ENCODE measurements around the gene CEP192. TPM values are rescaled to one million over a fixed set of nuclear protein-coding genes. Genes with fewer than 3 reads are reported as not detected.

The CEP192 gene
- total RNA-seq, 1 experiment from 2014 or later = 24.3 TPM

DNA sequence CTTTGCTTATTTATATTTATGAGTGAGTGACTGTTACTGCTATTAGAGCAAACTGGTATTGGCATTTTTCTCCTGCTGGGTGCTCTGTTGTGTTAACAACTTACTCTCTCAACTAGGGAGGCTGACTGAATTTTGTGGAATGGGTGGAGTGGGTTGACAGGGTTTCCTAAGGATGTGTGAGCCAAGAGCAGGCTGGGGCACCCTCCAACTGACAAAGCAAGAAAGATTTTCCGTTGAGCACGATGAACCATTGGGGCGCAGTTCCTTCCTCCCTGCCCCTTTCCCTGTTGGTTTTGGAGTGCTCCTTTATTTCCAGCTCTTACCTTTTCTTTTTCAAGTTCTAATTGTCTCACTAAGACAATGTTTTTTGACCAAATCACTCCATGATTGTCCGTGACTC is 23.0 kb upstream of the CEP192 start:
- no peaks in the 10 kb centered on the region for H3K27me3 ChIP-seq (ENCODE audit: insufficient read depth, low read length)
- RAD21 ChIA-PET (ENCODE audit: low non-redundant PET in 1 of 2, low total read pairs in 2 of 2, uncharacterized antibody in 2 of 2, unreplicated experiment in 2 of 2) = no interaction called here
- H3K4me1 ChIP-seq (ENCODE audit: control insufficient read depth in 1 of 2, insufficient read depth in 2 of 2, low read length in 2 of 2) = no peaks in the 10 kb centered on the region
- POLR2A ChIA-PET = no interaction called here
- no peak overlapping the region for H3K4me3 ChIP-seq (replicated peaks in 1 of 2; ENCODE audit: low read depth in 1 of 2, low read length in 2 of 2)
- peaks cover 44% of the 10 kb centered on the region for H3K79me2 ChIP-seq (ENCODE audit: insufficient read depth, low read length)
- BruUV-seq (replicated peaks) = no TSS peak
- no peak for ATAC-seq
- H2AFZ ChIP-seq (ENCODE audit: low read depth, low read length, poor library complexity, severe bottlenecking) = no peak overlapping the region
- no peak overlapping the region for H3K4me2 ChIP-seq (ENCODE audit: low read length)
- H3K9ac ChIP-seq (ENCODE audit: low read length) = no peak overlapping the region
- H4K20me1 ChIP-seq (ENCODE audit: insufficient read depth) = 0 out of 2 replicates have a peak, but pooled peaks cover 3% of the 10 kb centered on the region
- peaks cover 19 to 48% of the 10 kb centered on the region in 2 experiments for H3K36me3 ChIP-seq (ENCODE audit: control insufficient read depth in 1 of 2, insufficient read depth in 2 of 2, low read length in 2 of 2)
- intact Hi-C loops (cut with micrococcal nuclease) = no loop called here
- CTCF ChIA-PET = no interaction called here
- no peak overlapping the region for H3K27ac ChIP-seq (ENCODE audit: low read depth, low read length)
- H3K9me3 ChIP-seq (ENCODE audit: control insufficient read depth in 1 of 2, insufficient read depth in 1 of 2, low read depth in 1 of 2, low read length in 2 of 2) = no peaks in the 10 kb centered on the region
- TF ChIP-seq FOSL1 (IDR thresholded peaks at IDR 0.05; ENCODE audit: low read depth) = no peak
- TF ChIP-seq EZH2 (IDR thresholded peaks at IDR 0.05) = no peak
- no peak for TF ChIP-seq ZNF274 (IDR thresholded peaks at IDR 0.05; ENCODE audit: low read depth, low read length)
- no peak for TF ChIP-seq JUND (IDR thresholded peaks at IDR 0.05)
- no peak for DNase-seq (ENCODE audit: low read depth, low spot score)
- no peaks in the 10 kb centered on the region for H3K9me2 ChIP-seq (ENCODE audit: insufficient read depth)

DNA sequence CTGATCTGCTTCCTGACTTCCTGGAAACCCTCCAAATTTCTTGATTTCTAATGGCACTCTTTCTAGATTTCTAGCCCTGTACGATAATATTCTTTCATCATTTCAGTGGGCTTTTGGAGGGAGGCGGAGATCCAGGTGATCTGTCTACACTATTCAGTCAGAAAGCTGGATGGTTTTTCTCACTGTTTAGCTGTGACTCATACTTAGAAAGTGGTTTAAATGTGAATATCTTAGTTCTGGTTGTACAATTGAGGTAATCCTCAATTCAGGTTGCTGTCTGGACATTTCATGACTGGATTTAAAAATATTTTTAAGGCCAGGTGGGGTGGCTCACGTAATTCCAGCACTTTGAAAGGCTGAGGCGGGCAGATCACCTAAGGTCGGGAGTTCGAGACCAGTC is 22.5 kb upstream of the CEP192 start:
- intact Hi-C loops (cut with micrococcal nuclease) = no loop called here
- H3K27me3 ChIP-seq (ENCODE audit: insufficient read depth, low read length) = no peaks in the 10 kb centered on the region
- H3K27ac ChIP-seq (ENCODE audit: low read depth, low read length) = no peak overlapping the region
- H4K20me1 ChIP-seq (ENCODE audit: insufficient read depth) = 0 out of 2 replicates have a peak, but pooled peaks cover 3% of the 10 kb centered on the region
- H3K9me2 ChIP-seq (ENCODE audit: insufficient read depth) = no peaks in the 10 kb centered on the region
- H3K9me3 ChIP-seq (ENCODE audit: control insufficient read depth in 1 of 2, insufficient read depth in 1 of 2, low read depth in 1 of 2, low read length in 2 of 2) = no peaks in the 10 kb centered on the region
- ChIA-PET CTCF (no interaction called here), RAD21 (ENCODE audit: low non-redundant PET in 1 of 2, low total read pairs in 2 of 2, uncharacterized antibody in 2 of 2, unreplicated experiment in 2 of 2) (no interaction called here), POLR2A (no interaction called here)
- no TSS peak for BruUV-seq (replicated peaks)
- ATAC-seq (no peak), DNase-seq (ENCODE audit: low read depth, low spot score) (no peak)
- H3K36me3 ChIP-seq (ENCODE audit: control insufficient read depth in 1 of 2, insufficient read depth in 2 of 2, low read length in 2 of 2) = peaks cover 15 to 43% of the 10 kb centered on the region in 2 experiments
- H3K9ac ChIP-seq (ENCODE audit: low read length) = no peak overlapping the region
- H3K4me2 ChIP-seq (ENCODE audit: low read length) = no peak overlapping the region
- H3K4me1 ChIP-seq (ENCODE audit: control insufficient read depth in 1 of 2, insufficient read depth in 2 of 2, low read length in 2 of 2) = no peaks in the 10 kb centered on the region
- no peak overlapping the region for H3K4me3 ChIP-seq (replicated peaks in 1 of 2; ENCODE audit: low read depth in 1 of 2, low read length in 2 of 2)
- H2AFZ ChIP-seq (ENCODE audit: low read depth, low read length, poor library complexity, severe bottlenecking) = no peak overlapping the region
- TF ChIP-seq ZNF274 (IDR thresholded peaks at IDR 0.05; ENCODE audit: low read depth, low read length) (no peak), RAD21 (IDR thresholded peaks at IDR 0.05; ENCODE audit: low read depth) (no peak)
- H3K79me2 ChIP-seq (ENCODE audit: insufficient read depth, low read length) = peaks cover 42% of the 10 kb centered on the region
